WTC11 (cell line): ENCODE data around the gene RABGAP1. TPM values are rescaled to one million over a fixed set of nuclear protein-coding genes. Genes with fewer than 3 reads are reported as not detected.
A peak's percentile ranks its signal among the peaks of the same experiment; 100 is the strongest.

ENCODE experiments used
- ATAC-seq: fragments of 200-7000 bp; cut with Tn5 transposase; 2 replicates; pipeline ENCODE4 v1.10.0; 2021; ENCODE audit warnings: mild to moderate bottlenecking, moderate library complexity
- CTCF ChIA-PET: fragments of 300-600 bp; sonication (Branson Sonifier 250); formaldehyde crosslinking; loops from one replicate; lab custom pipeline; 2021; ENCODE audit warnings: antibody characterized with exemption; lab: Charles Lee
- POLR2A ChIA-PET: fragments of 350-600 bp; sonication (Branson Sonifier 250); formaldehyde crosslinking; loops from one replicate; lab custom pipeline; 2021; ENCODE audit warnings: antibody characterized with exemption; lab: Charles Lee
- DNase-seq: peaks from one replicate; pipeline ENCODE4 v3.0.0; 2021; ENCODE audit warnings: low spot score
- H3K27ac Mint-ChIP-seq: 2 replicates; pipeline ENCODE4 v1.8.0; 2021; ENCODE audit warnings: mixed read lengths
- H3K27me3 Mint-ChIP-seq: 2 replicates; pipeline ENCODE4 v1.8.0; 2021; ENCODE audit warnings: low read depth, mild to moderate bottlenecking, moderate library complexity, mixed read lengths
- H3K36me3 Mint-ChIP-seq: 2 replicates; pipeline ENCODE4 v1.8.0; 2021; ENCODE audit warnings: mixed read lengths
- H3K4me1 Mint-ChIP-seq: 2 replicates; pipeline ENCODE4 v1.8.0; 2022; ENCODE audit warnings: mixed read lengths
- H3K4me3 Mint-ChIP-seq: 2 replicates; pipeline ENCODE4 v1.8.0; 2021; ENCODE audit warnings: mild to moderate bottlenecking, moderate library complexity, mixed read lengths
- H3K9me3 Mint-ChIP-seq: 2 replicates; pipeline ENCODE4 v1.8.0; 2021; ENCODE audit warnings: mixed read lengths
- CBFB ChIP-seq: sonication (generic); formaldehyde crosslinking; IDR thresholded peaks from 2 replicates; pipeline ENCODE4 v1.8.1; 2022; ENCODE audit warnings: mild to moderate bottlenecking, low read depth, missing genetic modification reagents
- ESRRA ChIP-seq: sonication (generic); formaldehyde crosslinking; IDR thresholded peaks from 2 replicates; pipeline ENCODE4 v1.8.1; 2022; ENCODE audit warnings: mild to moderate bottlenecking, missing genetic modification reagents, borderline replicate concordance
- ETV6 ChIP-seq: sonication (generic); formaldehyde crosslinking; IDR thresholded peaks from 2 replicates; pipeline ENCODE4 v1.8.1; 2022; ENCODE audit warnings: mild to moderate bottlenecking, missing genetic modification reagents
- FOXK1 ChIP-seq: sonication (generic); formaldehyde crosslinking; IDR thresholded peaks from 2 replicates; pipeline ENCODE4 v1.8.0; 2022; ENCODE audit warnings: mild to moderate bottlenecking, moderate library complexity, missing genetic modification reagents
- HMGA2 ChIP-seq: fragments of 250-450 bp; sonication (Bioruptor Pico); IDR thresholded peaks from 2 replicates; pipeline ENCODE4 v1.4.0; 2021; ENCODE audit warnings: mild to moderate bottlenecking, moderate library complexity
- IRF2 ChIP-seq: sonication (generic); formaldehyde crosslinking; IDR thresholded peaks from 2 replicates; pipeline ENCODE4 v1.8.0; 2022; ENCODE audit warnings: low read depth, missing genetic modification reagents, borderline replicate concordance
- JUN ChIP-seq: sonication (generic); formaldehyde crosslinking; IDR thresholded peaks from 2 replicates; pipeline ENCODE4 v1.8.0; 2023; ENCODE audit warnings: mild to moderate bottlenecking, missing genetic modification reagents
- KAT7 ChIP-seq: sonication (generic); formaldehyde crosslinking; IDR thresholded peaks from 2 replicates; pipeline ENCODE4 v1.8.1; 2023; ENCODE audit warnings: missing genetic modification reagents, mild to moderate bottlenecking, borderline replicate concordance
- MXD4 ChIP-seq: fragments of 250-450 bp; sonication (Bioruptor Pico); IDR thresholded peaks from 2 replicates; pipeline ENCODE4 v1.8.0; 2021; ENCODE audit warnings: mild to moderate bottlenecking, moderate library complexity, borderline replicate concordance
- MYBL2 ChIP-seq: sonication (generic); formaldehyde crosslinking; IDR thresholded peaks from 2 replicates; pipeline ENCODE4 v1.8.1; 2023; ENCODE audit warnings: mild to moderate bottlenecking, moderate library complexity, missing genetic modification reagents
- NFATC4 ChIP-seq: fragments of 250-450 bp; sonication (Bioruptor Pico); IDR thresholded peaks from 2 replicates; pipeline ENCODE4 v1.9.0; 2021; ENCODE audit warnings: mild to moderate bottlenecking
- NR2C2 ChIP-seq: sonication (generic); formaldehyde crosslinking; IDR thresholded peaks from 2 replicates; pipeline ENCODE4 v1.8.0; 2022; ENCODE audit warnings: mild to moderate bottlenecking, missing genetic modification reagents
- PRRX2 ChIP-seq: fragments of 250-450 bp; sonication (Bioruptor Pico); IDR thresholded peaks from 2 replicates; pipeline ENCODE4 v1.8.0; 2021; ENCODE audit warnings: mild to moderate bottlenecking
- RORB ChIP-seq: fragments of 250-450 bp; sonication (Bioruptor Pico); IDR thresholded peaks from 2 replicates; pipeline ENCODE4 v1.9.0; 2021; ENCODE audit warnings: mild to moderate bottlenecking
- SMAD4 ChIP-seq: sonication (generic); formaldehyde crosslinking; IDR thresholded peaks from 2 replicates; pipeline ENCODE4 v1.8.0; 2022; ENCODE audit warnings: mild to moderate bottlenecking, missing genetic modification reagents
- TCF7 ChIP-seq: sonication (generic); formaldehyde crosslinking; IDR thresholded peaks from 2 replicates; pipeline ENCODE4 v1.8.0; 2022; ENCODE audit warnings: mild to moderate bottlenecking, low read depth, missing genetic modification reagents, moderate library complexity
- TEAD1 ChIP-seq: sonication (generic); formaldehyde crosslinking; IDR thresholded peaks from 2 replicates; pipeline ENCODE4 v1.8.0; 2022; ENCODE audit warnings: mild to moderate bottlenecking, missing genetic modification reagents
- ZBTB21 ChIP-seq: sonication (generic); formaldehyde crosslinking; IDR thresholded peaks from 2 replicates; pipeline ENCODE4 v1.8.1; 2023; ENCODE audit warnings: mild to moderate bottlenecking, missing genetic modification reagents, borderline replicate concordance
- ZNF317 ChIP-seq: sonication (generic); formaldehyde crosslinking; IDR thresholded peaks from 2 replicates; pipeline ENCODE4 v1.8.1; 2023; ENCODE audit warnings: low read depth, mild to moderate bottlenecking, moderate library complexity, missing genetic modification reagents, borderline replicate concordance
- total RNA-seq: library from RNA; stranded (reverse); gene quantifications from 3 replicates; pipeline ENCODE4 v1.2.3, GENCODE V29; 2021
- TF ChIP-seq, protein P1 (sequence below): sonication (generic); formaldehyde crosslinking; IDR thresholded peaks from 2 replicates; pipeline ENCODE4 v1.8.1; 2023; ENCODE audit warnings: mild to moderate bottlenecking, missing genetic modification reagents, moderate library complexity
- TF ChIP-seq, protein P2 (sequence below): sonication (generic); formaldehyde crosslinking; IDR thresholded peaks from 2 replicates; pipeline ENCODE4 v1.8.1; 2022; ENCODE audit warnings: low read depth, missing genetic modification reagents, borderline replicate concordance
- TF ChIP-seq, protein P3 (sequence below): fragments of 250-450 bp; sonication (Bioruptor Pico); IDR thresholded peaks from 2 replicates; pipeline ENCODE4 v1.9.0; 2021; ENCODE audit warnings: mild to moderate bottlenecking
- TF ChIP-seq, protein P4 (sequence below): fragments of 250-450 bp; sonication (Bioruptor Pico); IDR thresholded peaks from 2 replicates; pipeline ENCODE4 v1.9.0; 2021; ENCODE audit warnings: moderate library complexity, mild to moderate bottlenecking, inconsistent platforms, borderline replicate concordance
- TF ChIP-seq, protein P5 (sequence below): sonication (generic); formaldehyde crosslinking; IDR thresholded peaks from 2 replicates; pipeline ENCODE4 v1.8.1; 2022; ENCODE audit warnings: low read depth, mild to moderate bottlenecking, moderate library complexity, missing genetic modification reagents, borderline replicate concordance
- TF ChIP-seq, protein P6 (sequence below): sonication (generic); formaldehyde crosslinking; IDR thresholded peaks from 2 replicates; pipeline ENCODE4 v1.8.1; 2023; ENCODE audit warnings: mild to moderate bottlenecking, missing genetic modification reagents, moderate library complexity
- TF ChIP-seq, protein P7 (sequence below): sonication (generic); formaldehyde crosslinking; IDR thresholded peaks from 2 replicates; pipeline ENCODE4 v1.8.0; 2022; ENCODE audit warnings: mild to moderate bottlenecking, missing genetic modification reagents
- TF ChIP-seq, protein P8 (sequence below): fragments of 250-450 bp; sonication (Bioruptor Pico); conservative IDR thresholded peaks from 2 replicates; pipeline ENCODE4 v1.9.0; 2021; ENCODE audit warnings: mild to moderate bottlenecking

RABGAP1 gene
- total RNA-seq, 1 experiment from 2014 or later, result 38.1 TPM

DNA sequence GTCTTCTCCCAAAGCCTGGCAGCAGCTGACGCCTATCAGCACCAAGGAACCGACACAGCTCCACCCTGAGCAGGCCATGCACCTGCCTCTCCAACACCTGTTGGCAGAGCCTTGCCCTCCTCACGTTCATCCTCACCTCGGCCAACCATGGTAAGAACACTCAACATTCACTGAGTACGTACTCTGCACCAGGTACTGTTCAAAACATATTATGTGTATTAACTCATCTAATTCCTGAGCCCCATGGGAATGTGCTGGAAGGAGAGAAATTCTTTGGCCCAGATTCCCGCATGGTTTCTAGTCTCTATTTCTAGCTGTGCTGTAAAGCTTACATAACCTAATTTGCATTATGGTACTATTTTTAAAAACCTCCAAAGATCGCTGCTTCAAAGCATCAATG is 178.7 kb downstream of the RABGAP1 start (continued):
- TF ChIP-seq ETV6 (CRISPR knock-in tag), result no peak
- TF ChIP-seq FOXK1 (CRISPR knock-in tag), result no peak
- TF ChIP-seq ESRRA (CRISPR knock-in tag), result no peak
- TF ChIP-seq ZBTB21 (CRISPR knock-in tag), result no peak
- no peak for TF ChIP-seq IRF2 (CRISPR knock-in tag)
- TF ChIP-seq TEAD1 (CRISPR knock-in tag), result no peak

DNA sequence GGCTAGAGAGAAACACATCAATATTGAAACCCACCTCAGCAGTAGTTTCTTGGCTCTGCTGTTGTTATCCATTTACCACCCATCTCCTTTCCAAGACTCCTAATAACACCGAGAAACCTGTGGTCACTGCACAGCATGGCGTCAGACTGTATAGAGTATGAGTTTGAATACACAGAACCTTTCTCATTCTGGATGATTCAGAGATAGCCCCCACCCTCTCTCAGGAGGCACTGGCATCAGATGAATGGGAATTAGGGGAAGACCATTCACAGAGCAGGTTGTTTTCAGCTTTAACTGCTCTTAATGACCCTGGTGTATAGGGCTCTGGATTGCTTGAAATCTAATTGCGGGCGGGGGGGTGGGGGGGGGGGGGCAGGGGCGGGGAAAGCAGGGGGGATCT is 179.3 kb downstream of the RABGAP1 start:
- no peaks in the 10 kb centered on the region for H3K9me3 Mint-ChIP-seq
- DNase-seq, result no peak

DNA sequence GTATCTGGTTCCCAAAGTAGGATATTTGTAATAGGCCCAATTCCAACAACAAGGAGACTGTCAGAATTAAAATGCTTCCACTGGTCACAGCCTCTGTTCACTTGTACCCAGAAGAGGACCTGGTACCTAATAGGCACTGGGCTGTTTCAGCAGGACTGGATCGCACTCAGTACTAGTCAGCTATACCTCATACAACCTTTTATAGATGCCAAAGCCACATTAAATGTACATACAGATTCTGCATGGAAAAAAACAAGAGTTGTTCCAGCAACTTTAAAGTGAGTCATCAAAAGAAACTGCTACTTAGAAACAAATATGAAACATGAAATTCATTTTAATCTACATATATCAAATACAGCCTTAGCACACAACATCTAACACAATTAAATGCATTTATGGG is 180.1 kb downstream of the RABGAP1 start:
- Mint-ChIP-seq H3K4me3 (no peak overlapping the region), H3K27ac (no peak overlapping the region)
- CTCF ChIA-PET, result interaction anchor here (0.7 kb wide), 1 partner anchor 229 kb away, joined by 3 read pairs; no protein-coding TSS in a partner anchor
- TF ChIP-seq PRRX2 (CRISPR knock-in tag) (no peak), MXD4 (no peak), CBFB (CRISPR knock-in tag) (no peak), NFATC4 (CRISPR knock-in tag) (no peak), ESRRA (CRISPR knock-in tag) (no peak), MYBL2 (CRISPR knock-in tag) (no peak)
- TF ChIP-seq, protein P1, sequence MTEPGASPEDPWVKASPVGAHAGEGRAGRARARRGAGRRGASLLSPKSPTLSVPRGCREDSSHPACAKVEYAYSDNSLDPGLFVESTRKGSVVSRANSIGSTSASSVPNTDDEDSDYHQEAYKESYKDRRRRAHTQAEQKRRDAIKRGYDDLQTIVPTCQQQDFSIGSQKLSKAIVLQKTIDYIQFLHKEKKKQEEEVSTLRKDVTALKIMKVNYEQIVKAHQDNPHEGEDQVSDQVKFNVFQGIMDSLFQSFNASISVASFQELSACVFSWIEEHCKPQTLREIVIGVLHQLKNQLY (CRISPR knock-in tag), result no peak
- TF ChIP-seq, protein P2, sequence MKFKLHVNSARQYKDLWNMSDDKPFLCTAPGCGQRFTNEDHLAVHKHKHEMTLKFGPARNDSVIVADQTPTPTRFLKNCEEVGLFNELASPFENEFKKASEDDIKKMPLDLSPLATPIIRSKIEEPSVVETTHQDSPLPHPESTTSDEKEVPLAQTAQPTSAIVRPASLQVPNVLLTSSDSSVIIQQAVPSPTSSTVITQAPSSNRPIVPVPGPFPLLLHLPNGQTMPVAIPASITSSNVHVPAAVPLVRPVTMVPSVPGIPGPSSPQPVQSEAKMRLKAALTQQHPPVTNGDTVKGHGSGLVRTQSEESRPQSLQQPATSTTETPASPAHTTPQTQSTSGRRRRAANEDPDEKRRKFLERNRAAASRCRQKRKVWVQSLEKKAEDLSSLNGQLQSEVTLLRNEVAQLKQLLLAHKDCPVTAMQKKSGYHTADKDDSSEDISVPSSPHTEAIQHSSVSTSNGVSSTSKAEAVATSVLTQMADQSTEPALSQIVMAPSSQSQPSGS (CRISPR knock-in tag), result no peak
- TF ChIP-seq, protein P3, sequence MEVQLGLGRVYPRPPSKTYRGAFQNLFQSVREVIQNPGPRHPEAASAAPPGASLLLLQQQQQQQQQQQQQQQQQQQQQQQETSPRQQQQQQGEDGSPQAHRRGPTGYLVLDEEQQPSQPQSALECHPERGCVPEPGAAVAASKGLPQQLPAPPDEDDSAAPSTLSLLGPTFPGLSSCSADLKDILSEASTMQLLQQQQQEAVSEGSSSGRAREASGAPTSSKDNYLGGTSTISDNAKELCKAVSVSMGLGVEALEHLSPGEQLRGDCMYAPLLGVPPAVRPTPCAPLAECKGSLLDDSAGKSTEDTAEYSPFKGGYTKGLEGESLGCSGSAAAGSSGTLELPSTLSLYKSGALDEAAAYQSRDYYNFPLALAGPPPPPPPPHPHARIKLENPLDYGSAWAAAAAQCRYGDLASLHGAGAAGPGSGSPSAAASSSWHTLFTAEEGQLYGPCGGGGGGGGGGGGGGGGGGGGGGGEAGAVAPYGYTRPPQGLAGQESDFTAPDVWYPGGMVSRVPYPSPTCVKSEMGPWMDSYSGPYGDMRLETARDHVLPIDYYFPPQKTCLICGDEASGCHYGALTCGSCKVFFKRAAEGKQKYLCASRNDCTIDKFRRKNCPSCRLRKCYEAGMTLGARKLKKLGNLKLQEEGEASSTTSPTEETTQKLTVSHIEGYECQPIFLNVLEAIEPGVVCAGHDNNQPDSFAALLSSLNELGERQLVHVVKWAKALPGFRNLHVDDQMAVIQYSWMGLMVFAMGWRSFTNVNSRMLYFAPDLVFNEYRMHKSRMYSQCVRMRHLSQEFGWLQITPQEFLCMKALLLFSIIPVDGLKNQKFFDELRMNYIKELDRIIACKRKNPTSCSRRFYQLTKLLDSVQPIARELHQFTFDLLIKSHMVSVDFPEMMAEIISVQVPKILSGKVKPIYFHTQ (CRISPR knock-in tag), result no peak

More for the DNA sequence above, 179.3 kb downstream of the RABGAP1 start:
- peak; percentile 50 for ATAC-seq
- TF ChIP-seq, protein P4, sequence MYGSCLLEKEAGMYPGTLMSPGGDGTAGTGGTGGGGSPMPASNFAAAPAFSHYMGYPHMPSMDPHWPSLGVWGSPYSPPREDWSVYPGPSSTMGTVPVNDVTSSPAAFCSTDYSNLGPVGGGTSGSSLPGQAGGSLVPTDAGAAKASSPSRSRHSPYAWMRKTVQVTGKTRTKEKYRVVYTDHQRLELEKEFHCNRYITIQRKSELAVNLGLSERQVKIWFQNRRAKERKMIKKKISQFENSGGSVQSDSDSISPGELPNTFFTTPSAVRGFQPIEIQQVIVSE, result no peak
- no peak for TF ChIP-seq ZNF317 (CRISPR knock-in tag)
- TF ChIP-seq, protein P5, sequence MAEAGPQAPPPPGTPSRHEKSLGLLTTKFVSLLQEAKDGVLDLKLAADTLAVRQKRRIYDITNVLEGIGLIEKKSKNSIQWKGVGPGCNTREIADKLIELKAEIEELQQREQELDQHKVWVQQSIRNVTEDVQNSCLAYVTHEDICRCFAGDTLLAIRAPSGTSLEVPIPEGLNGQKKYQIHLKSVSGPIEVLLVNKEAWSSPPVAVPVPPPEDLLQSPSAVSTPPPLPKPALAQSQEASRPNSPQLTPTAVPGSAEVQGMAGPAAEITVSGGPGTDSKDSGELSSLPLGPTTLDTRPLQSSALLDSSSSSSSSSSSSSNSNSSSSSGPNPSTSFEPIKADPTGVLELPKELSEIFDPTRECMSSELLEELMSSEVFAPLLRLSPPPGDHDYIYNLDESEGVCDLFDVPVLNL (CRISPR knock-in tag), result no peak
- TF ChIP-seq TCF7 (CRISPR knock-in tag), result no peak
- TF ChIP-seq JUN (CRISPR knock-in tag), result no peak
- no peak for TF ChIP-seq HMGA2 (CRISPR knock-in tag)
- TF ChIP-seq ESRRA (CRISPR knock-in tag), result no peak
- TF ChIP-seq, protein P6, sequence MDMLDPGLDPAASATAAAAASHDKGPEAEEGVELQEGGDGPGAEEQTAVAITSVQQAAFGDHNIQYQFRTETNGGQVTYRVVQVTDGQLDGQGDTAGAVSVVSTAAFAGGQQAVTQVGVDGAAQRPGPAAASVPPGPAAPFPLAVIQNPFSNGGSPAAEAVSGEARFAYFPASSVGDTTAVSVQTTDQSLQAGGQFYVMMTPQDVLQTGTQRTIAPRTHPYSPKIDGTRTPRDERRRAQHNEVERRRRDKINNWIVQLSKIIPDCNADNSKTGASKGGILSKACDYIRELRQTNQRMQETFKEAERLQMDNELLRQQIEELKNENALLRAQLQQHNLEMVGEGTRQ (CRISPR knock-in tag), result no peak
- TF ChIP-seq, protein P7, sequence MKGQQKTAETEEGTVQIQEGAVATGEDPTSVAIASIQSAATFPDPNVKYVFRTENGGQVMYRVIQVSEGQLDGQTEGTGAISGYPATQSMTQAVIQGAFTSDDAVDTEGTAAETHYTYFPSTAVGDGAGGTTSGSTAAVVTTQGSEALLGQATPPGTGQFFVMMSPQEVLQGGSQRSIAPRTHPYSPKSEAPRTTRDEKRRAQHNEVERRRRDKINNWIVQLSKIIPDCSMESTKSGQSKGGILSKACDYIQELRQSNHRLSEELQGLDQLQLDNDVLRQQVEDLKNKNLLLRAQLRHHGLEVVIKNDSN (CRISPR knock-in tag), result no peak
- TF ChIP-seq, protein P8, sequence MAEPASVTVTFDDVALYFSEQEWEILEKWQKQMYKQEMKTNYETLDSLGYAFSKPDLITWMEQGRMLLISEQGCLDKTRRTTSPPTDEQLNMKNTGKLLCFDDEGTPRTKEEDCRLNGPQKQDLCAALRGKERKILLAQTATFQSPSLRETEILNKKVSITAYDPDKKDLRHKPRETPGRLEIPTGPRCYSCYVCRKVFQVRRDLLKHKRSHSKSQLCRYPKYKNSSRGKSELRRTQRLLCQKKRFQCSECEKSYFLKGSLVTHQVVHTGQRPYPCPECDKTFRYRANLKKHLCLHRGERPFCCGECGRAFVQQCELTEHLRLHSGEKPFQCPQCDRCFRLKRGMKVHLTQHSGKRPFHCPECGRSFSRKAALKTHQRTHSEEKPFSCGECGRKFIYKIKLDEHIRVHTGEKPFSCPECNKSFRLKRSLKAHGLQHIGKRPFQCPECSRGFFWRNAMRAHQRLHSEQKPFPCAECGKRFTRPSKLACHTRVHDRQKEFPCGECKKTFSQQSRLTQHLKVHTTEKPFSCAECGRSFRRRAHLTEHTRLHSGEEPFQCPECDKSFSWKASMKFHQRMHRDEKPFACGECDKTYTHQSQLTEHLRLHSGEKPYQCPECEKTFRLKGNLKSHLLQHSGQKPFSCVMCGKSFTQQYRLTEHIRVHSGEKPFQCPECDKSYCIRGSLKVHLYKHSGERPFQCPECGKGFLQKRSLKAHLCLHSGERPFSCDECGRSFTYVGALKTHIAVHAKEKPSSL (CRISPR knock-in tag), result no peak
- TF ChIP-seq KAT7 (CRISPR knock-in tag), result no peak
- no peak for TF ChIP-seq NR2C2
- TF ChIP-seq RORB (CRISPR knock-in tag), result no peak
- no peak for TF ChIP-seq SMAD4
- TF ChIP-seq, all 79 proteins: peak for 0
- no peak overlapping the region for H3K27ac Mint-ChIP-seq
- ChIA-PET POLR2A (no interaction called here), CTCF (interaction anchor here (1.2 kb wide), 1 partner anchor 105 kb away, joined by 4 read pairs; no protein-coding TSS in a partner anchor)
- no peaks in the 10 kb centered on the region for H3K27me3 Mint-ChIP-seq
- peaks cover 14% of the 10 kb centered on the region for H3K36me3 Mint-ChIP-seq
- peaks cover 31% of the 10 kb centered on the region for H3K4me1 Mint-ChIP-seq
- no peak overlapping the region for H3K4me3 Mint-ChIP-seq

More for the DNA sequence above, 180.1 kb downstream of the RABGAP1 start:
- Mint-ChIP-seq H3K4me1 (peaks cover 38% of the 10 kb centered on the region), H3K27me3 (no peaks in the 10 kb centered on the region), H3K9me3 (no peaks in the 10 kb centered on the region), H3K36me3 (peaks cover 6% of the 10 kb centered on the region)
- DNase-seq (no peak), ATAC-seq (no peak)
- POLR2A ChIA-PET, result no interaction called here
